MG63 (cell line): ENCODE data around the gene SPATC1L. TPM values are rescaled to one million over a fixed set of nuclear protein-coding genes. Genes with fewer than 3 reads are reported as not detected.

Experiments
- DNase-seq: peaks from one replicate; pipeline ENCODE4 v3.0.0-alpha.2; 2020
- H3K27me3 ChIP-seq: fragments of 250-450 bp; sonication (Bioruptor Pico); 2 replicates; pipeline ENCODE4 v1.5.1; 2020; ENCODE audit warnings: mild to moderate bottlenecking, moderate library complexity
- H3K36me3 ChIP-seq: fragments of 250-450 bp; sonication (Bioruptor Pico); 2 replicates; pipeline ENCODE4 v1.5.1; 2020; ENCODE audit warnings: mild to moderate bottlenecking, moderate library complexity
- H3K4me3 ChIP-seq: fragments of 250-450 bp; sonication (Bioruptor Pico); 2 replicates; pipeline ENCODE4 v1.5.1; 2020; ENCODE audit warnings: mild to moderate bottlenecking, moderate library complexity
- H3K9me3 ChIP-seq: fragments of 250-450 bp; sonication (Bioruptor Pico); 2 replicates; pipeline ENCODE4 v1.5.1; 2020; ENCODE audit warnings: mild to moderate bottlenecking, moderate library complexity
- total RNA-seq: library from RNA; depleted of rRNA; stranded (reverse); fragments of >200 nt; shearing (Covaris generic); gene quantifications from 2 replicates; pipeline ENCODE4 v1.2.3, GENCODE V29; 2014; ENCODE audit warnings: low replicate concordance

SPATC1L gene
- total RNA-seq, 1 experiment from 2014 or later: 2.4 TPM

- H3K9me3 ChIP-seq: no peaks in the 10 kb centered on the region
- H3K27me3 ChIP-seq: no peaks in the 10 kb centered on the region
- no peak overlapping the region for H3K4me3 ChIP-seq
- DNase-seq: no peak
- H3K36me3 ChIP-seq: no peaks in the 10 kb centered on the region
These were observed 23.2 kb downstream of the SPATC1L start for GRCh38 chr21:46160907-46161632.

GRCh38 chr21:46160657-46160906 is 23.7 kb downstream of the SPATC1L start:
- Histone ChIP-seq H3K9me3 (no peaks in the 10 kb centered on the region), H3K27me3 (no peaks in the 10 kb centered on the region), H3K4me3 (no peak overlapping the region), H3K36me3 (no peaks in the 10 kb centered on the region)
- no peak for DNase-seq

GRCh38 chr21:46159841-46160656 is 24.2 kb downstream of the SPATC1L start:
- Histone ChIP-seq H3K4me3 (no peak overlapping the region), H3K27me3 (no peaks in the 10 kb centered on the region), H3K9me3 (no peaks in the 10 kb centered on the region), H3K36me3 (no peaks in the 10 kb centered on the region)
- no peak for DNase-seq

GRCh38 chr21:46159390-46159789 is 24.9 kb downstream of the SPATC1L start:
- Histone ChIP-seq H3K9me3 (no peaks in the 10 kb centered on the region), H3K27me3 (no peaks in the 10 kb centered on the region), H3K4me3 (no peak overlapping the region), H3K36me3 (no peaks in the 10 kb centered on the region)
- no peak for DNase-seq

GRCh38 chr21:46158666-46159300 is 25.5 kb downstream of the SPATC1L start:
- no peaks in the 10 kb centered on the region for H3K27me3 ChIP-seq
- no peak for DNase-seq
- H3K4me3 ChIP-seq: no peak overlapping the region
- no peaks in the 10 kb centered on the region for H3K9me3 ChIP-seq
- H3K36me3 ChIP-seq: no peaks in the 10 kb centered on the region

- Histone ChIP-seq H3K36me3 (no peaks in the 10 kb centered on the region), H3K9me3 (no peaks in the 10 kb centered on the region), H3K4me3 (no peak overlapping the region), H3K27me3 (no peaks in the 10 kb centered on the region)
- no peak for DNase-seq
These were observed 26.2 kb downstream of the SPATC1L start for GRCh38 chr21:46157987-46158451.

GRCh38 chr21:46157396-46157986 is 26.8 kb downstream of the SPATC1L start:
- Histone ChIP-seq H3K9me3 (no peaks in the 10 kb centered on the region), H3K4me3 (no peak overlapping the region), H3K27me3 (no peaks in the 10 kb centered on the region), H3K36me3 (no peaks in the 10 kb centered on the region)
- DNase-seq: no peak

DNA sequence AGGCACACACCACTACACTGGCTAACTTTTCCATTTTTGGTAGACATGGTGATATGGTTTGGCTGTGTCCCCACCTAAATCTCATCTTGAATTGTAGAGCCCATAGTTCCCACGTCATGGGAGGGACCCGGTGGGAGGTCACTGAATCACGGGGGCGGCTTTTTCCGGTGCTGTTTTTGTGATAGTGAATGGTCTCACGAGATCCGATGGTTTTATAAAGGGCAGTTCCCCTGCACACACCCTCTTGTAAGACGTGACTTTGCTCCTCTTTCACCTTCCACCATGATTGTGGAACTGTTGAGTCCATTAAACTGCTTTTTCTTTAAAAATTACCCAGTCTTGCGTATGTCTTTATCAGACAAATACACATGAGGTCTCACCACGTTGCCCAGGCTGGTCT is 27.6 kb downstream of the SPATC1L start:
- Histone ChIP-seq H3K36me3 (no peaks in the 10 kb centered on the region), H3K4me3 (no peak overlapping the region), H3K9me3 (no peaks in the 10 kb centered on the region), H3K27me3 (no peaks in the 10 kb centered on the region)
- DNase-seq: no peak

DNA sequence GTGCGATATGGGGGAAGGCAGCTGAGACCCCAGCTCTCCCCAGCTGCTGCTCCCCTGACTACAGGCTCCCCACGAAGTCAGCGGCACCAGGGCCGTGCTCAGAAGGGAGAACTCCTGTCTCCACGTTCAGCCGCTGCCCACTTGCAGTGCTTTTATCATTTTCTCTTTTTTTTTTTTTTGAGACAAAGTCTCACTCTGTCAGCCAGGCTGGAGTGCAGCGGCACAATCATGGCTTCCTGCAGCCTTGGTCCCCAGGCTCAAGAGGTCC is 27.9 kb downstream of the SPATC1L start:
- no peak for DNase-seq
- no peak overlapping the region for H3K4me3 ChIP-seq
- no peaks in the 10 kb centered on the region for H3K36me3 ChIP-seq
- no peaks in the 10 kb centered on the region for H3K9me3 ChIP-seq
- H3K27me3 ChIP-seq: no peaks in the 10 kb centered on the region

DNA sequence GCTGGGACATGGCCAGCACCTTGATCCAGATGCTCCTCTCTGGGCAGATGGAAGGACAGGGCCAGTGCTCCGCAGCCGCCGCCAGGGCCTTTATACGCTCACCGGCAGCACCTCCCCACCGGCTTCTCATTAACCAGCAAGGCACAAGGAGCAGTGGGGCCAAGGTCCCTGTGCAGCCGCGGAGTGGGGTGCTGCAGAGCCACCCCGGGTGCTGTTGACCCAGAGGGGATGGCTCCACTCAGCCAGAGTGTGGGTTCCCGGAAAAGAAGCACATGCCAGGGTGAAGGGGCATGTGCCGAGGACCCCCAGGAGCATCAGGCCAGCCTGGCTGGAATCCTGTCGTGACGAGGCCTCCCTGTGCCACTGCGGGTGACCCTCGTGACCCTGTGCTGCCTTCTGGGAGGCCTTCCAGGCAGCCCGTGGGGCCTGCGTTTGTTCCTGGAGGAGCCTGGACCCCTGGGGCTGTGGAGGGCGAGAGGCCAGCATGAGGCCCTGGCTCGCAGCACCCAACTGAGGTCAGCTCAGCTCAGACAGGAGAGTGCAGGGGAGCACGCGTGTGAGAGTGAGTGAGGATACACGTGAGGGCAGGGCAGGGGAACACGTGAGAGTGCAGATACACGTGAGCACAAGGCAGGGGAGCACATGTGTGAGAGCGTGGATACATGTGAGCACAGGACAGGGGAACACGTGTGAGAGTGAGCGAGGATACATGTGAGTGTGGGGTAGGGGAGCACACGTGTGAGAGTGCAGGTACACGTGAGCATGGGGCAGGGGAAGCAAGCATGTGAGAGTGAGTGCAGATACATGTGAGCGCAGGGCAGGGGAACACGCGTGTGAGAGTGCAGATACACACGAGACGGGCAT is 28.5 kb downstream of the SPATC1L start, which contains the start of gene FTCD:
FTCD (minus strand) TSS at position 66 of the 864 bp plus-strand sequence; CDS start at position 10, 56 bp downstream.
- Histone ChIP-seq H3K27me3 (no peaks in the 10 kb centered on the region), H3K36me3 (no peaks in the 10 kb centered on the region), H3K4me3 (no peak within 1 kb of the TSS), H3K9me3 (no peaks in the 10 kb centered on the region)
- no peak for DNase-seq

DNA sequence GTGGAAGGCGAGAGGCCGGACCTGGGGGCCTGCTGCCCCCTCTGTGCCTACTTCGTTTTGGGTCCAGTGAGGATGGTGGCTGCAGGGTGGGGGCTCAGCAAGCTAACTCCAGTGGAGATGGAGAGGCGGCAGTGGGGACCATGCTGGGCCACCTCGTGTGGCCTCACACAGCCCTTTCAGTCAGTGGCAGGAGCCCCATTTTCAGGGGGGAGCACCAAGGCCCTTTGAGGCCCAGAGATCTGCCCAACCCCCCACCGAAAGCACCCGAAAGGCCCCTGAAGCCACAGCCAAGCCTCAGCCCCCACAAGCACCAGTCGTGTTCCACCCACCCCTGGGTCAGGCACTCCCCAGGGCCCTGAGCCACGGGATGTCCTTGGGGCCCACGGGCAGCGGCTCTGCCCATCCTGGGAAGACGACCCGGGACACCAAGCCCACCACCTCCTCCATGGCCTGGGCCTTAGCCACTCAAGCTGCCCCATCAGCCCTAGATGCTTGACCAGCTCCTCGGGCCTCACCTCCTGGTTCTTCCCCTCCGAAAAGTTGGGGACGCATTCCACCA is 29.2 kb downstream of the SPATC1L start:
- H3K36me3 ChIP-seq: no peaks in the 10 kb centered on the region
- no peaks in the 10 kb centered on the region for H3K27me3 ChIP-seq
- DNase-seq: no peak
- H3K9me3 ChIP-seq: no peaks in the 10 kb centered on the region
- H3K4me3 ChIP-seq: no peak overlapping the region

GRCh38 chr21:46154155-46154954 is 29.9 kb downstream of the SPATC1L start:
- no peak for DNase-seq
- no peaks in the 10 kb centered on the region for H3K9me3 ChIP-seq
- no peaks in the 10 kb centered on the region for H3K27me3 ChIP-seq
- no peak overlapping the region for H3K4me3 ChIP-seq
- no peaks in the 10 kb centered on the region for H3K36me3 ChIP-seq

- Histone ChIP-seq H3K9me3 (no peaks in the 10 kb centered on the region), H3K4me3 (no peak overlapping the region)
- no peak for DNase-seq
These were observed 30.8 kb downstream of the SPATC1L start for GRCh38 chr21:46153247-46154154.

GRCh38 chr21:46152927-46153246 is 31.4 kb downstream of the SPATC1L start:
- no peaks in the 10 kb centered on the region for H3K9me3 ChIP-seq
- no peaks in the 10 kb centered on the region for H3K27me3 ChIP-seq
- H3K36me3 ChIP-seq: no peaks in the 10 kb centered on the region
- H3K4me3 ChIP-seq: no peak overlapping the region
- no peak for DNase-seq

More at GRCh38 chr21:46153247-46154154, 30.8 kb downstream of the SPATC1L start:
- H3K27me3 ChIP-seq: no peaks in the 10 kb centered on the region
- H3K36me3 ChIP-seq: no peaks in the 10 kb centered on the region
